ENCODE results near the gene ZC3H18. TPM values are rescaled to one million over a fixed set of nuclear protein-coding genes. Genes with fewer than 3 reads are reported as not detected.

ZC3H18 gene
- total RNA-seq, 1 experiment from 2014 or later, result 5.9 TPM

DNA sequence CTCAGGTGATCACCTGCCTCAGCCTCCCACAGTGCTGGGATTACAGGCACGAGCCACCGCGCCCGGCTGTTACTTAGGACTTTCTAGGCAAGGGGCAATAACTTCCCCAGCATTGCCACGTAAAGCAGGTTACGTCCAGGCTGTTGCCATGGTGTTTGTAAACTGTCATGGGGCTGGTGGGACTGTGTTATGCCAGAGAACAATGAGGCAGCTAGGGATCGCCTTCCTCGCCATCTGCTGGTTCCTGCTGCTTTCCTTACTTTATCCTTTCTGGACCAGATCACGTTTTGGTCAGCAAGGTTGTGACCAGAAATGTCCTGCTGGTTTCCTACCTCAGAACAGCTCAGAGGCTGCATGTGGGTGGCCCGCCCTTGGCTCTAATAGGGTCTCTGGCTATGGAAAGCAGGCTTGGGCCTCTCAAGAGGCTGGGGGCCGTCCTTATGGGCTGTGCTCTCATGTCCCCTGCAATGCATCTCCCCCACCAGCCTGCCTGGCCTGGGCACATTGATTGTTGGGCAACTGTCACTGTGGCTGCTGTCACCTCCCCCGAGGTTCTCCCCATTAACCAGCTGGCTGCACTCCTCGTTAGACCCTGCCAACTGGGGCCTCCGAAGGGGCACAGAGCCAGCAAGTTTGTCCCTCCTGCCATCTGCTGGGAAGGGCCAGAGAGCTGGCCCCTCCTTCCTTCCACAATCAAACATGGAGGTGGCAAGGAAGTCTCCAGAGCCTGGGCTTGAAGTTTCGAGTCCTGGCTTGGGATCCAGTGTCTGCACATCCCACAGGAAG, 28.2 kb upstream of the ZC3H18 start:
- in situ Hi-C loops (cut with HindIII; ENCODE audit: low pct_unique_long_range_greater_than_20kb, low sequenced_read_pairs), result no loop called here
- no peak for DNase-seq (ENCODE audit: low read depth, low spot score)

DNA sequence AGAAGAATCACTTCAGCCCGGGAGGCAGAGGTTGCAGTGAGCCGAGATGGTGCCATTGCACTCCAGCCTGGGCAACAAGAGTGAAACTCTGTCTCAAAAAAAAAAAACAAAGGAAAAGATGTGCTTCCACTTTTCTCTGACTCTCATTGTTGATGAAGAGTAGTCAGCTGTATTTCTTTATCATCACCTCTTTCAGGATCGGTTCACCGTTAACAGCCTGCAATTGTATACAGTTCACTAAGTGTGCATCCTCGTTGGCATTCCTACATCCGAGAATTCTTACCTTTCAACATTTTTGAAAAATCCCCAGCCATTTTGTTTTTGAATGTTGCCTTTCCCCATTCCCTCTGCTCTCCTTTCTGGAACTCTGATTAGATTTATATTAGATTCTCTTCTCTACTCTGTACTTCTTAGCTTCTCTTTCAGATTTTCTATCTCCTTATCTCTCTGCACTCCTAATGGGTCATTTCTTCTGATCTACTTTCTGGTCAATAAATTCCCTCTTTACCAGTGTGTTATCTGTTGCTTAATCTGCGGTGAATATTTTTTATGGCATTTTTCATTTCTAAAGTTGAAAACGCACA, 26.9 kb upstream of the ZC3H18 start:
- DNase-seq (ENCODE audit: low read depth, low spot score), result no peak
- in situ Hi-C loops (cut with HindIII; ENCODE audit: low pct_unique_long_range_greater_than_20kb, low sequenced_read_pairs), result no loop called here

- no peak for DNase-seq (ENCODE audit: low read depth, low spot score)
- in situ Hi-C loops (cut with HindIII; ENCODE audit: low pct_unique_long_range_greater_than_20kb, low sequenced_read_pairs), result no loop called here
Measured at GRCh38 chr16:88545781-88546180, 24.4 kb upstream of the ZC3H18 start.

- in situ Hi-C loops (cut with HindIII; ENCODE audit: low pct_unique_long_range_greater_than_20kb, low sequenced_read_pairs), result no loop called here
- DNase-seq (ENCODE audit: low read depth, low spot score), result no peak
Measured at GRCh38 chr16:88548131-88548874, 21.9 kb upstream of the ZC3H18 start.

- DNase-seq (ENCODE audit: low read depth, low spot score), result no peak
- in situ Hi-C loops (cut with HindIII; ENCODE audit: low pct_unique_long_range_greater_than_20kb, low sequenced_read_pairs), result no loop called here
Measured at GRCh38 chr16:88548985-88549384, 21.2 kb upstream of the ZC3H18 start.

DNA sequence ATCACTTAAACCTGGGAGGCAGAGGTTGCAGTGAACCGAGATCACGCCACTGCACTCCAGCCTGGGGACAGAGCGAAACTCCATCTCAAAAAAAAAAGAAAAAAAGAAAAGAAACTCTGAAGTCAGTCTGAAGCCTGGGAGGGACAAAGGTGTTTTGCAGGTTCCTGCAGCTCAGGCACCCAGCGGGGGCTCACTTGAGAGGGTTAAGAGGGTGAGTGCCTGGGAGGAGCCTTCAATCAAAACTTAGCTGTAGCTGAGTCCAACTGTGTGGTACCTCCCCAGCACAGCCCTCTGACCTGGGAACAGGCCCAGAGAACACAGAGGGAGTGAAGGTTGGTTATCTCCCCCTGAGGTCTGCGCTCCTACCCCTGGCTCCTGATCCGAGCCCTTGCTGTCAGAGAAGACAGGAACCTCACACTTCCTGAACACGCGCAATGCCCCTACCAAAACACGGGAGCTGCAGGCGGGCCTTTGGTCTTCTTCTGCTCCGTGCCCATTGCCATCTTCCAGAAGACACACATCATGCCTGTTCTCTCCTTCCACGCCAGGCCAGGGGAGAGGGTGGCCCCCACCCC, 20.4 kb upstream of the ZC3H18 start:
- in situ Hi-C loops (cut with HindIII; ENCODE audit: low pct_unique_long_range_greater_than_20kb, low sequenced_read_pairs), result no loop called here
- DNase-seq (ENCODE audit: low read depth, low spot score), result no peak

GRCh38 chr16:88550246-88550661, 19.9 kb upstream of the ZC3H18 start:
- no peak for DNase-seq (ENCODE audit: low read depth, low spot score)
- in situ Hi-C loops (cut with HindIII; ENCODE audit: low pct_unique_long_range_greater_than_20kb, low sequenced_read_pairs), result no loop called here

GRCh38 chr16:88552166-88552565, 18.0 kb upstream of the ZC3H18 start:
- in situ Hi-C loops (cut with HindIII; ENCODE audit: low pct_unique_long_range_greater_than_20kb, low sequenced_read_pairs), result no loop called here
- DNase-seq (ENCODE audit: low read depth, low spot score), result no peak

DNA sequence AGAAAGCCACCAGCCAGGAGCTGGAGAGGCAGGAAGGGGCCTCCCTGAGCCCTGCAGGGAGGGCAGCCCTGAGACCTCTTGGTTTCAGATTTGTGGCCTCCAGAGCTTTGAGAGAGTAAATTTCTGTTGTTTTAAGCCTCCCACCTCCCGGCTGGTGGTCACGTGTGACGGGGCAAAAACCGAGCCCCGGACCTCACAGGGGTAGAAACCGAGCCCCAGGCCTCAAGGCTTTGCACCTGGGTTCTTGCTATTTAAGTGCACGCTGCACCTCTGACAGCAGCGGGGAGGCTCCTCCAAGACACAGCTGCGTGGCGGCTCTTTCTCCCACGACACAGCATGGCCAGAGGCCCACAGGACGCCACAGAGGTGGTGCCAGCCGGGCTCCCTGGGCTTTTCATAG, 17.4 kb upstream of the ZC3H18 start:
- no peak for DNase-seq (ENCODE audit: low read depth, low spot score)
- in situ Hi-C loops (cut with HindIII; ENCODE audit: low pct_unique_long_range_greater_than_20kb, low sequenced_read_pairs), result no loop called here

GRCh38 chr16:88553739-88554138, 16.5 kb upstream of the ZC3H18 start:
- in situ Hi-C loops (cut with HindIII; ENCODE audit: low pct_unique_long_range_greater_than_20kb, low sequenced_read_pairs), result no loop called here
- no peak for DNase-seq (ENCODE audit: low read depth, low spot score)

DNA sequence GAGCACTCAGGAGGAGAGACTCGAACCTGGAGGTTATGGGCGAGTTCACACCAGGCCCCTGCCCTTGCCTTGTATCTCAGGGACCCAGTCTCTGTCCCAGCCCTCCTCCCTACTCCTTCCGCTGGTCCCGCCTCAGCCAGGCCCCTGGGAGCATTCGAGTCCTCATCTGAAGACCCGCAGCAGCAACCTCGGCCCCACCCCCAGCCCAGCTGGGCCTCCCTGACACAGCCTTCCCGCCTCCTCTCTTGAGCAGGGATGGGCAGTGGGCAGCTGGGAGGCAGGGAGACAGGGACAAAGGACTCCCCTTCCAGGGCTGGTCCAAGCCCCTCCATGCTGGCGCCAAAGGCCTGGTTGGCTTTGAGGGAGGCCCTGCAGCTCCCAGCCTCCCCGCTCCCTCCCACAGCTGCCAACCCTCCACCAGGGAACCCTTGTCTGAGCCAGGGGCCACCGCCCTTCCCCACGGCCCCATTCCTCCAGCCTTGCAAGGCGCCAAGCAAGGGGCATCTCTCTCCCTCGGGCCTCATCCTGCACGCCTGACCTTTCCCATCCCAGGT, 15.4 kb upstream of the ZC3H18 start:
- DNase-seq (ENCODE audit: low read depth, low spot score), result no peak
- in situ Hi-C loops (cut with HindIII; ENCODE audit: low pct_unique_long_range_greater_than_20kb, low sequenced_read_pairs), result no loop called here

DNA sequence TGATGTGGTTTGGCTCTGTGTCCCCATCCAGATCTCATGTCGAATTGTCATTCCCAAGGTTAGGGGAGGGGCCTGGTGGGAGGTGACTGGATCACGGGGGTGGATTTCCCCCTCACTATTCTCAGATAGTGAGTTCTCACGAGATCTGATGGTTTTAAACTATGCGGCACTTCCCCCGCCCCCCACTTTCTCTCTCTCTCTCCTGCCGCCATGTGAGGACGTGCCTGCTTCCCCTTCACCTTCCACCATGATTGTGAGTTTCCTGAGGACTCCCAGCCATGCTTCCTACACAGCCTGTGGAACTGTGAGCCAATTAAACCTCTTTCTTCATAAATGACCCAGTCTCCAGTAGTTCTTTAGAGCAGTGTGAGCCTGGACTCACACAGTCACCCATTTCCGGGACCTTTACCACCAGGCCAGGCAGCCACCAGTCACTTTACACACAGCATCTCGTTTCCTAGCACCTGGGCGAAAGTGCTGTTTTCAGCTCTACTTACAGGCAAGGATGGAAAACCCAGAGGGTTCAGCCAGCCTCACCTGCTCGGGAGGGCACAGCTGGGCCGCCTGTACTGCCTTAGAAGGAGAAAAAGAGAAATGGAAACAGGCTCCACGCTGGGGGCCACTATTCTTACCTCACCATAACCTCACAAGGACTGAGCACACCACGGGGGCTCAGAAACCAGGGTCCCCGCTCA, 13.8 kb upstream of the ZC3H18 start:
- in situ Hi-C loops (cut with HindIII; ENCODE audit: low pct_unique_long_range_greater_than_20kb, low sequenced_read_pairs), result no loop called here
- no peak for DNase-seq (ENCODE audit: low read depth, low spot score)

- in situ Hi-C loops (cut with HindIII; ENCODE audit: low pct_unique_long_range_greater_than_20kb, low sequenced_read_pairs), result no loop called here
- peak; percentile 74 for DNase-seq (ENCODE audit: low read depth, low spot score)
Measured at GRCh38 chr16:88558457-88559442, 11.5 kb upstream of the ZC3H18 start.

DNA sequence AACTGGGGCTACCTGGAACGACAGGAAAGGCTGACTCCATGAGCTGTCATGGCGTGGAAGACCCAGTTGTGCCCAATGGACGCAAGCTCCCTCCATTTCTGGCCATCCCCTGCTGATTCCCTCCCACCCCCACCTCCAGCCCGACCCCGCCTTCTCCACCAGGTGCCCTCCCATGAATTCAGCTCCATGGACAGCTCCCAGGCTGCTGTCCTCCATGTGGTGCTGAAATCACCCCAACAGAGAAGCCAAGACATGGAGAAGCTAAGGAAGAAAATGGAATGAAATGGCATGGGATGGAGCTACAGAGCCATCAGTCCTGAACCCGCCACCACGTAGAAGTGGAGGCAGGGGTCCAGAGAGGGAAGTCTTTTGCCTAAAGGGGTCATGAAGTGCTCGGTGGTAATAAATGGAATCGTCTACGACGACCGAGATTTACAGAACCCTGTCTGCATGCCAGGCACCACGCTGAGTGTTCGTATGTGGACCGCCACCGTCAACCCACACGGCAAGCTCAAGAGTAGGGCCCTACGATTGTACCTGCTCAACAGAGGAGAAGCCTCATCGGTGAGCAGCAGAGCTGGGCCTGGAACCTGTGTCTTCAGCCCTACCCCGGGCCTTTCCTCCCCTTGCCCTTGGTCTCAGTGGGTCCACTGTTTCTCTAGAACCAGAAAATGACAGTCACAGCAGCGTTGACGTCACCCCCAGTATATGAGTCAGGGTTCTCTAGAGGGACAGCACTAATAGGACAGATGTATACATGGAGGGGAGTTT, 9.3 kb upstream of the ZC3H18 start:
- no peak for DNase-seq (ENCODE audit: low read depth, low spot score)
- in situ Hi-C loops (cut with HindIII; ENCODE audit: low pct_unique_long_range_greater_than_20kb, low sequenced_read_pairs), result no loop called here

GRCh38 chr16:88561485-88562359, 8.5 kb upstream of the ZC3H18 start:
- in situ Hi-C loops (cut with HindIII; ENCODE audit: low pct_unique_long_range_greater_than_20kb, low sequenced_read_pairs), result no loop called here
- peak; percentile 63 for DNase-seq (ENCODE audit: low read depth, low spot score)
